ENCODE results near the gene SLC16A4.
A peak's percentile ranks its signal among the peaks of the same experiment; 100 is the strongest.

SLC16A4 gene

DNA sequence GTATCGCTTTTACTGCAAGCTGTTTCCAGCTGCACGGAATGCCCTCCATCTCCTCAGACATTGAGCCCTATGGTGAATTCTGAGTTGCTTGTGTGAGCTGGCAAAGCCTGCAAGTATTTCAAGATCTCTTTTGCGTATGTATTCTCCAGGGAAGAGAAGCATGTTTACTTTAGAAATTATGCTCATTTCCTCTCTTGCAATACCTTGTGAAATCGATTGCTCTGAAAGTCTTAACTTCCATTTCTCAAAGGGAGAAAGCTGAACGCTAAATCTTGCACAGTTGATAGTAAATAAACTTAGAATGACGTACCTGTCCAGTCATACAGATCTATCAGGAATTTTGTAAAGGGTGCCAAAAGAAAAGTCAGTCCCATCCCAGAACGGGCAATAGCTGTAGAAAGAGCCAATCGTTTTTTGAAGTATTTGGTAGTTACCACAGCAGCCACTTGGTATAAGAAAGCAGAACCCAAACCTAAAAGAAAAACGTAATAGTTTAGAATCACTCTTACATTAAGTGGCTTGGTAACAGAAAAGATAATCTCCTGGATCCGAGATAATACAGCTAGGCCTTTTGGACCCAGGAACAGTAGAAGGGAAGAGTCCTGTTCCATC, 10.0 kb downstream of the SLC16A4 start:
- DNase-seq (ENCODE audit: low read depth), result peak; percentile 88
- TF ChIP-seq MYC (IDR thresholded peaks at IDR 0.05; ENCODE audit: low read depth, low read length) (peak; percentile 66; the same call in 1 of the 2 replicates), POLR2A (IDR thresholded peaks at IDR 0.05; ENCODE audit: extremely low read depth, insufficient read length) (no peak)
- TF ChIP-seq, protein P1, sequence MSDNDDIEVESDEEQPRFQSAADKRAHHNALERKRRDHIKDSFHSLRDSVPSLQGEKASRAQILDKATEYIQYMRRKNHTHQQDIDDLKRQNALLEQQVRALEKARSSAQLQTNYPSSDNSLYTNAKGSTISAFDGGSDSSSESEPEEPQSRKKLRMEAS (IDR thresholded peaks at IDR 0.05; ENCODE audit: low read depth, low read length), result peak; percentile 42; the same call in 1 of the 2 replicates
- TF ChIP-seq, protein P2, sequence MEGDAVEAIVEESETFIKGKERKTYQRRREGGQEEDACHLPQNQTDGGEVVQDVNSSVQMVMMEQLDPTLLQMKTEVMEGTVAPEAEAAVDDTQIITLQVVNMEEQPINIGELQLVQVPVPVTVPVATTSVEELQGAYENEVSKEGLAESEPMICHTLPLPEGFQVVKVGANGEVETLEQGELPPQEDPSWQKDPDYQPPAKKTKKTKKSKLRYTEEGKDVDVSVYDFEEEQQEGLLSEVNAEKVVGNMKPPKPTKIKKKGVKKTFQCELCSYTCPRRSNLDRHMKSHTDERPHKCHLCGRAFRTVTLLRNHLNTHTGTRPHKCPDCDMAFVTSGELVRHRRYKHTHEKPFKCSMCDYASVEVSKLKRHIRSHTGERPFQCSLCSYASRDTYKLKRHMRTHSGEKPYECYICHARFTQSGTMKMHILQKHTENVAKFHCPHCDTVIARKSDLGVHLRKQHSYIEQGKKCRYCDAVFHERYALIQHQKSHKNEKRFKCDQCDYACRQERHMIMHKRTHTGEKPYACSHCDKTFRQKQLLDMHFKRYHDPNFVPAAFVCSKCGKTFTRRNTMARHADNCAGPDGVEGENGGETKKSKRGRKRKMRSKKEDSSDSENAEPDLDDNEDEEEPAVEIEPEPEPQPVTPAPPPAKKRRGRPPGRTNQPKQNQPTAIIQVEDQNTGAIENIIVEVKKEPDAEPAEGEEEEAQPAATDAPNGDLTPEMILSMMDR (IDR thresholded peaks at IDR 0.05; ENCODE audit: low read depth, low read length), result no peak
- no peak overlapping the region for H3K4me3 ChIP-seq (ENCODE audit: low read depth, low read length)

DNA sequence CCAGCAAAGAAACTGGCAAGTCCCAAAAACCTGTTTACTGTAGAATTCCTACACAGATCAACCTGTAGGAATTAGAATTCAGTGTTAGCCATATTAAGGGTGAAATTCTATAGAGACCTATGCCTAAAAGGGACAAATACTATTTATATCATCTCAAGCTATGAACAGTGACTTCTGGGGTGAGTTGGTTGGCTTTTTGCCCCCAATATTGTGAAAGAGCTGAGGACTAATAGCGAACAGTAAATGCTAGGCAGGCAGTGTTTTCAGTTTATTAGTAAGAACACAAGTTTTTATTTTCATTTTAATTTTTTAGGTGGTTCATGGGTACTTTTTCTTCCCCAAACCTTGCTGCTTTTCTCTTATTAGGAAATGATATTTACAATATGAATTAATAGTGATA, 15.3 kb downstream of the SLC16A4 start:
- DNase-seq (ENCODE audit: low read depth), result no peak
- TF ChIP-seq, protein P2 (IDR thresholded peaks at IDR 0.05; ENCODE audit: low read depth, low read length), result no peak
- TF ChIP-seq MYC (IDR thresholded peaks at IDR 0.05; ENCODE audit: low read depth, low read length) (no peak), POLR2A (IDR thresholded peaks at IDR 0.05; ENCODE audit: extremely low read depth, insufficient read length) (no peak)
- TF ChIP-seq, protein P1 (IDR thresholded peaks at IDR 0.05; ENCODE audit: low read depth, low read length), result no peak
- H3K4me3 ChIP-seq (ENCODE audit: low read depth, low read length), result no peak overlapping the region

- TF ChIP-seq, protein P1 (IDR thresholded peaks at IDR 0.05; ENCODE audit: low read depth, low read length), result no peak
- TF ChIP-seq, protein P2 (IDR thresholded peaks at IDR 0.05; ENCODE audit: low read depth, low read length), result no peak
- TF ChIP-seq MYC (IDR thresholded peaks at IDR 0.05; ENCODE audit: low read depth, low read length), result no peak
- DNase-seq (ENCODE audit: low read depth), result no peak
- H3K4me3 ChIP-seq (ENCODE audit: low read depth, low read length), result no peak overlapping the region
Observed at GRCh38 chr1:110370827-110371226, 20.0 kb downstream of the SLC16A4 start.

- DNase-seq (ENCODE audit: low read depth), result no peak
- no peak overlapping the region for H3K4me3 ChIP-seq (ENCODE audit: low read depth, low read length)
Observed at GRCh38 chr1:110364221-110364620, 26.6 kb downstream of the SLC16A4 start.

GRCh38 chr1:110361856-110362255, 29.0 kb downstream of the SLC16A4 start:
- TF ChIP-seq, protein P1 (IDR thresholded peaks at IDR 0.05; ENCODE audit: low read depth, low read length), result no peak
- TF ChIP-seq, protein P2 (IDR thresholded peaks at IDR 0.05; ENCODE audit: low read depth, low read length), result no peak
- no peak for TF ChIP-seq POLR2A (IDR thresholded peaks at IDR 0.05; ENCODE audit: extremely low read depth, insufficient read length)
- no peak for TF ChIP-seq MYC (IDR thresholded peaks at IDR 0.05; ENCODE audit: low read depth, low read length)
- DNase-seq (ENCODE audit: low read depth), result no peak
- H3K4me3 ChIP-seq (ENCODE audit: low read depth, low read length), result no peak overlapping the region

More at GRCh38 chr1:110364221-110364620, 26.6 kb downstream of the SLC16A4 start:
- TF ChIP-seq MYC (IDR thresholded peaks at IDR 0.05; ENCODE audit: low read depth, low read length) (no peak), POLR2A (IDR thresholded peaks at IDR 0.05; ENCODE audit: extremely low read depth, insufficient read length) (no peak)
- TF ChIP-seq, protein P1 (IDR thresholded peaks at IDR 0.05; ENCODE audit: low read depth, low read length), result no peak

- no peak for DNase-seq (ENCODE audit: low read depth)
- TF ChIP-seq MYC (IDR thresholded peaks at IDR 0.05; ENCODE audit: low read depth, low read length) (no peak), POLR2A (IDR thresholded peaks at IDR 0.05; ENCODE audit: extremely low read depth, insufficient read length) (no peak)
- TF ChIP-seq, protein P2 (IDR thresholded peaks at IDR 0.05; ENCODE audit: low read depth, low read length), result no peak
- TF ChIP-seq, protein P1 (IDR thresholded peaks at IDR 0.05; ENCODE audit: low read depth, low read length), result no peak
- H3K4me3 ChIP-seq (ENCODE audit: low read depth, low read length), result no peak overlapping the region
Observed at GRCh38 chr1:110360431-110360830, 30.4 kb downstream of the SLC16A4 start.

Measured in NB4 (cell line).